ENCODE data around the gene ATP5F1D.

- no peak for TF ChIP-seq POLR2A (IDR thresholded peaks at IDR 0.05)
- TF ChIP-seq, protein P1, sequence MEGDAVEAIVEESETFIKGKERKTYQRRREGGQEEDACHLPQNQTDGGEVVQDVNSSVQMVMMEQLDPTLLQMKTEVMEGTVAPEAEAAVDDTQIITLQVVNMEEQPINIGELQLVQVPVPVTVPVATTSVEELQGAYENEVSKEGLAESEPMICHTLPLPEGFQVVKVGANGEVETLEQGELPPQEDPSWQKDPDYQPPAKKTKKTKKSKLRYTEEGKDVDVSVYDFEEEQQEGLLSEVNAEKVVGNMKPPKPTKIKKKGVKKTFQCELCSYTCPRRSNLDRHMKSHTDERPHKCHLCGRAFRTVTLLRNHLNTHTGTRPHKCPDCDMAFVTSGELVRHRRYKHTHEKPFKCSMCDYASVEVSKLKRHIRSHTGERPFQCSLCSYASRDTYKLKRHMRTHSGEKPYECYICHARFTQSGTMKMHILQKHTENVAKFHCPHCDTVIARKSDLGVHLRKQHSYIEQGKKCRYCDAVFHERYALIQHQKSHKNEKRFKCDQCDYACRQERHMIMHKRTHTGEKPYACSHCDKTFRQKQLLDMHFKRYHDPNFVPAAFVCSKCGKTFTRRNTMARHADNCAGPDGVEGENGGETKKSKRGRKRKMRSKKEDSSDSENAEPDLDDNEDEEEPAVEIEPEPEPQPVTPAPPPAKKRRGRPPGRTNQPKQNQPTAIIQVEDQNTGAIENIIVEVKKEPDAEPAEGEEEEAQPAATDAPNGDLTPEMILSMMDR (IDR thresholded peaks at IDR 0.05): no peak
These were observed 8.9 kb upstream of the ATP5F1D start for GRCh38 chr19:1232652-1233072.
